IMR-90 (cell line): Measurements from ENCODE around the gene IGLON5. TPM values are rescaled to one million over a fixed set of nuclear protein-coding genes. Genes with fewer than 3 reads are reported as not detected.

Experiments
- ATAC-seq: fragments of 200-7000 bp; cut with Tn5 transposase; 2 replicates; pipeline ENCODE4 v1.9.1; 2020; ENCODE audit warnings: low read depth, mild to moderate bottlenecking, moderate library complexity
- BruUV-seq: library from RNA; stranded (reverse); fragments of 400-500 nt; replicated peaks from 2 replicates; lab custom pipeline; 2021; lab: Mats Ljungman, UMichigan
- CTCF ChIA-PET: fragments of 300-600 bp; formaldehyde crosslinking; extraction: SDS; loops from one replicate; lab custom pipeline; 2021; ENCODE audit warnings: antibody characterized with exemption; lab: Yijun Ruan, JAX
- POLR2A ChIA-PET: fragments of 300-600 bp; sonication (Branson Sonifier 250); formaldehyde crosslinking; loops from one replicate; lab custom pipeline; 2022; ENCODE audit warnings: antibody characterized with exemption; ENCODE audit not compliant: unreplicated experiment; lab: Charles Lee
- DNase-seq: peaks from one replicate; pipeline ENCODE4 v3.0.0; 2013
- H2AFZ ChIP-seq: replicated peaks from 2 replicates; pipeline ENCODE3; 2013; ENCODE audit warnings: low read length, mild to moderate bottlenecking; ENCODE audit not compliant: poor library complexity
- H2AK5ac ChIP-seq: 2 replicates; pipeline ENCODE4 v1.6.1; 2013; ENCODE audit warnings: low read depth, low read length, inconsistent platforms
- H2AK9ac ChIP-seq: replicated peaks from 2 replicates; pipeline ENCODE3; 2013; ENCODE audit warnings: mild to moderate bottlenecking, low read depth, low read length, moderate library complexity; ENCODE audit not compliant: poor library complexity
- H2BK120ac ChIP-seq: 2 replicates; pipeline ENCODE4 v1.6.1; 2013; ENCODE audit warnings: low read depth, low read length, inconsistent platforms
- H2BK15ac ChIP-seq: 3 replicates; pipeline ENCODE4 v1.6.1; 2013; ENCODE audit warnings: low read depth, low read length, inconsistent platforms
- H2BK20ac ChIP-seq: 2 replicates; pipeline ENCODE4 v1.6.1; 2013; ENCODE audit warnings: low read depth, mild to moderate bottlenecking, inconsistent platforms, low read length, moderate library complexity
- H2BK5ac ChIP-seq: 2 replicates; pipeline ENCODE4 v1.6.1; 2013; ENCODE audit warnings: mild to moderate bottlenecking, low read depth, low read length, inconsistent platforms; ENCODE audit not compliant: poor library complexity, severe bottlenecking
- H3K14ac ChIP-seq: replicated peaks from 2 replicates; pipeline ENCODE4 v1.6.1; 2013; ENCODE audit warnings: low read depth, low read length, inconsistent platforms
- H3K18ac ChIP-seq: 2 replicates; pipeline ENCODE4 v1.6.1; 2013; ENCODE audit warnings: low read depth, low read length, control low read depth
- H3K23ac ChIP-seq: 2 replicates; pipeline ENCODE4 v1.6.1; 2013; ENCODE audit warnings: low read depth, low read length, inconsistent platforms
- H3K27ac ChIP-seq: 2 replicates; pipeline ENCODE4 v1.5.1; 2013; ENCODE audit warnings: mild to moderate bottlenecking, control low read depth, low read length; ENCODE audit not compliant: insufficient read depth
- H3K27me3 ChIP-seq: 2 replicates; pipeline ENCODE4 v1.6.1; 2013; ENCODE audit warnings: low read length; ENCODE audit not compliant: control insufficient read depth, insufficient read depth
- H3K36me3 ChIP-seq: 2 replicates; pipeline ENCODE4 v1.6.1; 2013; ENCODE audit warnings: low read length, mixed read lengths; ENCODE audit not compliant: control insufficient read depth, insufficient read depth
- H3K4ac ChIP-seq: 2 replicates; pipeline ENCODE4 v1.6.1; 2013; ENCODE audit warnings: low read depth, low read length, inconsistent platforms
- H3K4me1 ChIP-seq: 2 replicates; pipeline ENCODE4 v1.6.1; 2013; ENCODE audit warnings: low read length, mixed read lengths; ENCODE audit not compliant: control insufficient read depth, insufficient read depth
- H3K4me2 ChIP-seq: 2 replicates; pipeline ENCODE4 v1.6.1; 2013; ENCODE audit warnings: low read depth, mild to moderate bottlenecking, control low read depth, low read length, moderate library complexity
- H3K4me3 ChIP-seq: 2 replicates; pipeline ENCODE4 v1.5.1; 2013; ENCODE audit warnings: low read depth, mild to moderate bottlenecking, control low read depth, low read length, moderate library complexity; ENCODE audit not compliant: insufficient read depth
- H3K56ac ChIP-seq: 2 replicates; pipeline ENCODE4 v1.6.1; 2013; ENCODE audit warnings: low read length, inconsistent platforms; ENCODE audit not compliant: insufficient read depth; ENCODE audit errors: extremely low read depth
- H3K79me1 ChIP-seq, 2 experiments: 2 replicates each; pipeline ENCODE4 v1.6.1; 2013; ENCODE audit warnings: low read length in 2 of 2, inconsistent platforms in 1 of 2, low read depth in 1 of 2
- H3K9ac ChIP-seq: 2 replicates; pipeline ENCODE4 v1.6.1; 2013; ENCODE audit warnings: low read depth, low read length, control low read depth
- H3K9me1 ChIP-seq: 2 replicates; pipeline ENCODE4 v1.6.1; 2013; ENCODE audit warnings: low read length, inconsistent platforms; ENCODE audit not compliant: insufficient read depth
- H3K9me3 ChIP-seq: 2 replicates; pipeline ENCODE4 v1.6.1; 2013; ENCODE audit warnings: low read length; ENCODE audit not compliant: control insufficient read depth, insufficient read depth
- H4K20me1 ChIP-seq: 2 replicates; pipeline ENCODE4 v1.6.1; 2013; ENCODE audit warnings: low read length, inconsistent platforms; ENCODE audit not compliant: insufficient read depth
- H4K5ac ChIP-seq: 2 replicates; pipeline ENCODE4 v1.6.1; 2013; ENCODE audit warnings: mild to moderate bottlenecking, low read depth, low read length, control low read depth
- H4K8ac ChIP-seq, 2 experiments: 2 replicates each; pipeline ENCODE4 v1.6.1; 2013; ENCODE audit warnings: low read depth in 2 of 2, low read length in 2 of 2, control low read depth in 1 of 2, inconsistent platforms in 1 of 2
- H4K91ac ChIP-seq: 2 replicates; pipeline ENCODE4 v1.6.1; 2013; ENCODE audit warnings: low read depth, low read length, inconsistent platforms; ENCODE audit not compliant: insufficient read depth
- BHLHE40 ChIP-seq: fragments of 150-350 bp; IDR thresholded peaks from 2 replicates; pipeline ENCODE4 v1.6.1; 2016; ENCODE audit warnings: mild to moderate bottlenecking, low read depth, low read length
- CEBPB ChIP-seq: IDR thresholded peaks from 2 replicates; pipeline ENCODE4 v1.6.1; 2012; ENCODE audit warnings: low read depth, low read length, improper control_type of control experiment
- CHD1 ChIP-seq: IDR thresholded peaks from 2 replicates; pipeline ENCODE4 v1.6.1; 2012; ENCODE audit warnings: low read depth, low read length, improper control_type of control experiment
- FOS ChIP-seq: fragments of 150-350 bp; IDR thresholded peaks from 2 replicates; pipeline ENCODE4 v1.6.1; 2016; ENCODE audit warnings: low read depth, low read length
- MAFK ChIP-seq: IDR thresholded peaks from 2 replicates; pipeline ENCODE4 v1.6.1; 2012; ENCODE audit warnings: low read depth, low read length, improper control_type of control experiment
- MAZ ChIP-seq: IDR thresholded peaks from 2 replicates; pipeline ENCODE4 v1.6.1; 2012; ENCODE audit warnings: low read depth, mild to moderate bottlenecking, low read length, improper control_type of control experiment, moderate library complexity, borderline replicate concordance
- MXI1 ChIP-seq: IDR thresholded peaks from 2 replicates; pipeline ENCODE4 v1.6.1; 2012; ENCODE audit warnings: low read depth, mild to moderate bottlenecking, low read length, moderate library complexity, borderline replicate concordance
- NFE2L2 ChIP-seq: fragments of 150-350 bp; IDR thresholded peaks from 2 replicates; pipeline ENCODE4 v1.6.1; 2016; ENCODE audit warnings: low read depth, mild to moderate bottlenecking, low read length
- POLR2A ChIP-seq: IDR thresholded peaks from 2 replicates; pipeline ENCODE4 v1.6.1; 2012; ENCODE audit warnings: mild to moderate bottlenecking, low read depth, low read length
- RAD21 ChIP-seq: IDR thresholded peaks from 2 replicates; pipeline ENCODE4 v1.6.1; 2012; ENCODE audit warnings: low read length, improper control_type of control experiment
- RCOR1 ChIP-seq: IDR thresholded peaks from 2 replicates; pipeline ENCODE4 v1.6.1; 2012; ENCODE audit warnings: mild to moderate bottlenecking, low read length, improper control_type of control experiment; ENCODE audit not compliant: insufficient replicate concordance
- RFX5 ChIP-seq: IDR thresholded peaks from 2 replicates; pipeline ENCODE4 v1.8.0; 2012; ENCODE audit warnings: low read depth, mild to moderate bottlenecking, low read length, moderate library complexity
- SMC3 ChIP-seq: fragments of 150-350 bp; IDR thresholded peaks from 2 replicates; pipeline ENCODE4 v1.6.1; 2016; ENCODE audit warnings: low read depth, mild to moderate bottlenecking, antibody characterized with exemption, low read length, moderate library complexity
- WGBS, 2 experiments: methylation state at CpG; one replicate each; pipeline versions ENCODE4 v1.1.5 to v1.1.7; 2013; ENCODE audit warnings: missing lambda C conversion rate in 2 of 2; ENCODE audit not compliant: insufficient read length in 1 of 2; ENCODE audit errors: extremely low coverage in 2 of 2; 5-methylcytosine and 5-hydroxymethylcytosine counted together
- dilution Hi-C: fragments of 300-500 bp; cut with HindIII; formaldehyde crosslinking; loops from one replicate; pipeline ENCODE4 v1.14.3; 2018; ENCODE audit warnings: low sequenced_read_pairs; ENCODE audit not compliant: unreplicated experiment
- in situ Hi-C: fragments of 300-500 bp; cut with MboI; formaldehyde crosslinking; loops from 3 replicates; pipeline ENCODE4 v1.14.3; 2019; ENCODE audit warnings: low sequenced_read_pairs, inconsistent platforms, mixed read lengths
- intact Hi-C: fragments of 100-400 bp; cut with micrococcal nuclease; formaldehyde crosslinking; loops from 2 replicates; pipeline ENCODE4 v1.10.0; 2022
- polyA plus RNA-seq, 3 experiments: library from polyadenylated mRNA; depleted of rRNA; stranded (reverse); fragments of >200 nt; gene quantifications; 2 replicates each; pipeline ENCODE4 v1.2.3, GENCODE V29; 2012; ENCODE audit warnings: low replicate concordance in 1 of 3
- total RNA-seq: library from RNA; depleted of rRNA; stranded (reverse); fragments of >200 nt; gene quantifications from 2 replicates; pipeline ENCODE4 v1.2.3, GENCODE V29; 2012
- TF ChIP-seq, protein P1 (sequence below): fragments of 150-350 bp; IDR thresholded peaks from 2 replicates; pipeline ENCODE4 v1.6.1; 2017; ENCODE audit warnings: mild to moderate bottlenecking, antibody characterized with exemption, low read length, low read depth
- TF ChIP-seq, protein P2 (sequence below): conservative IDR thresholded peaks from 2 replicates; pipeline ENCODE4 v1.5.1; 2012; ENCODE audit warnings: mild to moderate bottlenecking, low read depth, low read length, improper control_type of control experiment
- TF ChIP-seq, protein P3 (sequence below): fragments of 150-350 bp; IDR thresholded peaks from 2 replicates; pipeline ENCODE4 v1.6.1; 2016; ENCODE audit warnings: low read depth, mild to moderate bottlenecking, low read length, moderate library complexity, borderline replicate concordance

Gene IGLON5
- total and polyA plus RNA-seq, 2 of the 4 experiments (the other 2 are of a cell fraction) = not detected

DNA sequence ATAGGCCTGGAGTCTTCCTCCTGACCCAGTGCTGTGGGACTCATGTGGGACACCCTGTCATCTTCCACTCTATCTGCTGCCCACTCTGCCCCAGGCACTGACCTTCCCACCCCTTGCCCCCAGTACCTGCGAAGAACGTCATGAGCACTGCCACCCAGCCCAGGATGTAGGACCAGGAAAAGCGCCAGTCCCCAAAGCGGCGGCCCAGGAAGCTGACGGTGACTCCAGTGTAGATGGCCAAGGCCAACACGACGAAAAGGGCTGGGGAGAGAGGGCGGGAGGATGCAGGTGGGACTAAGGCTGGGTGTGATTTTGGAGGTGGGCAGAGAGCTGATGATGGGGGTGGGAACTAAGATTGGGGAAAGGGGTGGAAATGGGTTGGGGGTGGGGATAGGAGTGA lies 68.9 kb downstream of the IGLON5 start:
- H2AFZ ChIP-seq = no peak overlapping the region
- no peaks in the 10 kb centered on the region for H3K36me3 ChIP-seq
- H3K27ac ChIP-seq = no peak overlapping the region
- H2AK5ac ChIP-seq = no peak overlapping the region
- no peak for ATAC-seq
- H4K5ac ChIP-seq = no peak overlapping the region
- H3K4me3 ChIP-seq = no peak overlapping the region
- no peak overlapping the region for H2BK15ac ChIP-seq
- no peaks in the 10 kb centered on the region for H3K9me3 ChIP-seq
- no peaks in the 10 kb centered on the region for H3K4me1 ChIP-seq
- no peak overlapping the region for H2BK20ac ChIP-seq
- in situ Hi-C loops (no loop called here), intact Hi-C loops (no loop called here), dilution Hi-C loops (no loop called here)
- H3K9ac ChIP-seq = no peak overlapping the region
- no peaks in the 10 kb centered on the region for H3K9me1 ChIP-seq
- no peak overlapping the region for H3K18ac ChIP-seq
- H4K91ac ChIP-seq = no peak overlapping the region
- TF ChIP-seq POLR2A = no peak
- TF ChIP-seq RCOR1 = no peak
- TF ChIP-seq SMC3 = no peak
- TF ChIP-seq MAZ = no peak
- TF ChIP-seq, protein P1, sequence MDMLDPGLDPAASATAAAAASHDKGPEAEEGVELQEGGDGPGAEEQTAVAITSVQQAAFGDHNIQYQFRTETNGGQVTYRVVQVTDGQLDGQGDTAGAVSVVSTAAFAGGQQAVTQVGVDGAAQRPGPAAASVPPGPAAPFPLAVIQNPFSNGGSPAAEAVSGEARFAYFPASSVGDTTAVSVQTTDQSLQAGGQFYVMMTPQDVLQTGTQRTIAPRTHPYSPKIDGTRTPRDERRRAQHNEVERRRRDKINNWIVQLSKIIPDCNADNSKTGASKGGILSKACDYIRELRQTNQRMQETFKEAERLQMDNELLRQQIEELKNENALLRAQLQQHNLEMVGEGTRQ = no peak
- no peak for TF ChIP-seq MXI1
- TF ChIP-seq MAFK = no peak
- no peak for TF ChIP-seq FOS
- TF ChIP-seq NFE2L2 = no peak
- no peak for TF ChIP-seq RFX5
- TF ChIP-seq, protein P2, sequence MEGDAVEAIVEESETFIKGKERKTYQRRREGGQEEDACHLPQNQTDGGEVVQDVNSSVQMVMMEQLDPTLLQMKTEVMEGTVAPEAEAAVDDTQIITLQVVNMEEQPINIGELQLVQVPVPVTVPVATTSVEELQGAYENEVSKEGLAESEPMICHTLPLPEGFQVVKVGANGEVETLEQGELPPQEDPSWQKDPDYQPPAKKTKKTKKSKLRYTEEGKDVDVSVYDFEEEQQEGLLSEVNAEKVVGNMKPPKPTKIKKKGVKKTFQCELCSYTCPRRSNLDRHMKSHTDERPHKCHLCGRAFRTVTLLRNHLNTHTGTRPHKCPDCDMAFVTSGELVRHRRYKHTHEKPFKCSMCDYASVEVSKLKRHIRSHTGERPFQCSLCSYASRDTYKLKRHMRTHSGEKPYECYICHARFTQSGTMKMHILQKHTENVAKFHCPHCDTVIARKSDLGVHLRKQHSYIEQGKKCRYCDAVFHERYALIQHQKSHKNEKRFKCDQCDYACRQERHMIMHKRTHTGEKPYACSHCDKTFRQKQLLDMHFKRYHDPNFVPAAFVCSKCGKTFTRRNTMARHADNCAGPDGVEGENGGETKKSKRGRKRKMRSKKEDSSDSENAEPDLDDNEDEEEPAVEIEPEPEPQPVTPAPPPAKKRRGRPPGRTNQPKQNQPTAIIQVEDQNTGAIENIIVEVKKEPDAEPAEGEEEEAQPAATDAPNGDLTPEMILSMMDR = no peak
- TF ChIP-seq, protein P3, sequence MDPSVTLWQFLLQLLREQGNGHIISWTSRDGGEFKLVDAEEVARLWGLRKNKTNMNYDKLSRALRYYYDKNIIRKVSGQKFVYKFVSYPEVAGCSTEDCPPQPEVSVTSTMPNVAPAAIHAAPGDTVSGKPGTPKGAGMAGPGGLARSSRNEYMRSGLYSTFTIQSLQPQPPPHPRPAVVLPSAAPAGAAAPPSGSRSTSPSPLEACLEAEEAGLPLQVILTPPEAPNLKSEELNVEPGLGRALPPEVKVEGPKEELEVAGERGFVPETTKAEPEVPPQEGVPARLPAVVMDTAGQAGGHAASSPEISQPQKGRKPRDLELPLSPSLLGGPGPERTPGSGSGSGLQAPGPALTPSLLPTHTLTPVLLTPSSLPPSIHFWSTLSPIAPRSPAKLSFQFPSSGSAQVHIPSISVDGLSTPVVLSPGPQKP = no peak
- no peak for TF ChIP-seq CEBPB
- no peak for TF ChIP-seq BHLHE40
- TF ChIP-seq CHD1 = no peak
- no peak for TF ChIP-seq RAD21
- no peak overlapping the region for H3K14ac ChIP-seq
- no peak for DNase-seq
- no peak overlapping the region for H3K56ac ChIP-seq
- H3K23ac ChIP-seq = no peak overlapping the region
- H3K4ac ChIP-seq = no peak overlapping the region
- H2AK9ac ChIP-seq = peak overlapping the region; percentile 16
- H2BK120ac ChIP-seq = no peak overlapping the region
- H3K4me2 ChIP-seq = no peak overlapping the region
- ChIA-PET CTCF (interaction anchor here (1.6 kb wide), 1 partner anchor 10 kb away, joined by 3 read pairs; no protein-coding TSS in a partner anchor), POLR2A (no interaction called here)
- H3K79me1 ChIP-seq = no peaks in the 10 kb centered on the region
- no TSS peak for BruUV-seq
- 79% methylated on average over 5 of the region's 9 CpGs; no CpG with 5 or more reads in 1 of the 2 experiments for WGBS, 2 experiments
- no peak overlapping the region for H4K8ac ChIP-seq
- no peaks in the 10 kb centered on the region for H3K27me3 ChIP-seq
- H4K20me1 ChIP-seq = no peaks in the 10 kb centered on the region
- no peak overlapping the region for H2BK5ac ChIP-seq
